Lung (tissue), 12 donors: Measurements from ENCODE around the gene CALM3. TPM values are rescaled to one million over a fixed set of nuclear protein-coding genes. Genes with fewer than 3 reads are reported as not detected.
A peak's percentile ranks its signal among the peaks of the same experiment; 100 is the strongest.

ENCODE experiments used
- ATAC-seq: fragments of 200-7000 bp; cut with Tn5 transposase; one replicate; pipeline ENCODE4 v1.9.1; 2020; ENCODE audit warnings: moderate number of reproducible peaks; ENCODE audit not compliant: insufficient read depth, low FRiP score
- DNase-seq, 3 donors: peaks; one replicate each; pipeline ENCODE4 v3.0.0-alpha.2; 2013 to 2017
- H3K27ac ChIP-seq, 2 donors: one replicate each; pipeline ENCODE4 v1.5.1; 2013; ENCODE audit warnings: mild to moderate bottlenecking in 2 of 2, moderate library complexity in 2 of 2, control low read depth in 1 of 2, inconsistent platforms in 1 of 2, low read depth in 1 of 2, low read length in 1 of 2
- H3K27me3 ChIP-seq, 3 donors: one replicate each; pipeline ENCODE4 v1.5.1; 2013; ENCODE audit warnings: low read length in 2 of 3; ENCODE audit not compliant: control insufficient read depth in 3 of 3, insufficient read depth in 3 of 3
- H3K36me3 ChIP-seq, 4 donors: one replicate each; pipeline ENCODE4 v1.5.1; 2013; ENCODE audit warnings: low read length in 4 of 4, mild to moderate bottlenecking in 1 of 4, moderate library complexity in 1 of 4; ENCODE audit not compliant: control insufficient read depth in 4 of 4, insufficient read depth in 4 of 4
- H3K4me1 ChIP-seq, 5 donors: one replicate each; pipeline ENCODE4 v1.5.1; 2013; ENCODE audit warnings: low read length in 5 of 5, mild to moderate bottlenecking in 2 of 5, moderate library complexity in 1 of 5; ENCODE audit not compliant: control insufficient read depth in 5 of 5, insufficient read depth in 5 of 5
- H3K4me3 ChIP-seq: one replicate; pipeline ENCODE4 v1.5.1; 2013; ENCODE audit warnings: mild to moderate bottlenecking, control low read depth, moderate library complexity
- H3K9ac ChIP-seq, 2 donors: one replicate each; pipeline ENCODE4 v1.5.1; 2013; ENCODE audit warnings: low read length in 2 of 2, control low read depth in 1 of 2; ENCODE audit not compliant: insufficient read depth in 1 of 2
- H3K9me3 ChIP-seq, 4 donors: one replicate each; pipeline ENCODE4 v1.5.1; 2013; ENCODE audit warnings: low read length in 3 of 4, mild to moderate bottlenecking in 1 of 4, moderate library complexity in 1 of 4; ENCODE audit not compliant: control insufficient read depth in 4 of 4, insufficient read depth in 3 of 4
- WGBS, 2 donors: extraction: QIAGEN DNeasy Blood & Tissue Kit; methylation state at CpG; one replicate each; pipeline ENCODE4 v1.1.7; 2013; 5-methylcytosine and 5-hydroxymethylcytosine counted together
- polyA plus RNA-seq, 2 donors: library from polyadenylated mRNA; stranded (reverse); fragments of 200-250 nt; gene quantifications; one replicate each; pipeline ENCODE4 v1.2.1, GENCODE V29; 2013
- total RNA-seq, 2 donors: library from RNA; depleted of rRNA in 1 of 2; stranded (reverse); fragments of >200 nt in 1 of 2; gene quantifications; one replicate each; pipeline ENCODE4 v1.2.1, GENCODE V29; 2014 to 2021
- TF ChIP-seq, protein P1 (sequence below): IDR thresholded peaks from 2 replicates; pipeline ENCODE4 v1.5.1; 2012; ENCODE audit warnings: mild to moderate bottlenecking; ENCODE audit errors: control extremely low read depth, extremely low read depth
- donor health status: control.
- donor health status: control.
- donor health status: Bipolar disorder and iron deficiency.
- donor health status: healthy.
- donor health status: DM: yes; HTN: yes; CAD: no.

Gene CALM3
- total and polyA plus RNA-seq, 4 donors = 126 to 202 (median 162) TPM

DNA sequence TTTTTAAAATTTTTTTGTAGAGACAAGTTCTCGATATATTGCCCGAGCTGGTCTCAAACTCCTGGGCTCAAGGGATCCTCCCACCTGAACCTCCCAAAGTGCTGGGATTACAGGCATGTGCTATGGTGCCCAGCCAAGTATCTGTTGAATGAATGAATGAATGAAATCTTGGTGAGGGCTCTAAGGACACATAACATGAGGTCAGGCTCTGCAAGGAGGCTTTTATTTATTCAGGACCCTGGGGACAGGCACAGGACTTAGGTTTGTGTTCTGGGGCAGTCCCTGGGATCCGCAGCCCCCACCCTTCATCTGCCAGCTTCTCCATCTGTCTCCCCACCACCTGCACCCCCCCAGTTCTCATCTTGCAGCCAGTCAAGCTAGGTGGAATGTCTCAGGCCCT, 19.1 kb downstream of the CALM3 start:
- no peak overlapping the region for H3K9ac ChIP-seq
- H3K9me3 ChIP-seq = no peaks in the 10 kb centered on the region
- peaks cover 0 to 3% (median 0%) of the 10 kb centered on the region in 3 donors for H3K27me3 ChIP-seq
- peak overlapping the region in 1 of 2 donors; percentile 8 for H3K27ac ChIP-seq
- 76 to 79% methylated on average over 3 of the region's 3 CpGs for WGBS, 2 donors
- H3K36me3 ChIP-seq = no peaks in the 10 kb centered on the region
- TF ChIP-seq, protein P1, sequence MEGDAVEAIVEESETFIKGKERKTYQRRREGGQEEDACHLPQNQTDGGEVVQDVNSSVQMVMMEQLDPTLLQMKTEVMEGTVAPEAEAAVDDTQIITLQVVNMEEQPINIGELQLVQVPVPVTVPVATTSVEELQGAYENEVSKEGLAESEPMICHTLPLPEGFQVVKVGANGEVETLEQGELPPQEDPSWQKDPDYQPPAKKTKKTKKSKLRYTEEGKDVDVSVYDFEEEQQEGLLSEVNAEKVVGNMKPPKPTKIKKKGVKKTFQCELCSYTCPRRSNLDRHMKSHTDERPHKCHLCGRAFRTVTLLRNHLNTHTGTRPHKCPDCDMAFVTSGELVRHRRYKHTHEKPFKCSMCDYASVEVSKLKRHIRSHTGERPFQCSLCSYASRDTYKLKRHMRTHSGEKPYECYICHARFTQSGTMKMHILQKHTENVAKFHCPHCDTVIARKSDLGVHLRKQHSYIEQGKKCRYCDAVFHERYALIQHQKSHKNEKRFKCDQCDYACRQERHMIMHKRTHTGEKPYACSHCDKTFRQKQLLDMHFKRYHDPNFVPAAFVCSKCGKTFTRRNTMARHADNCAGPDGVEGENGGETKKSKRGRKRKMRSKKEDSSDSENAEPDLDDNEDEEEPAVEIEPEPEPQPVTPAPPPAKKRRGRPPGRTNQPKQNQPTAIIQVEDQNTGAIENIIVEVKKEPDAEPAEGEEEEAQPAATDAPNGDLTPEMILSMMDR = no peak
- no peak overlapping the region for H3K4me3 ChIP-seq
- no peak for ATAC-seq
- H3K4me1 ChIP-seq = peaks cover 0 to 67% (median 18%) of the 10 kb centered on the region in 5 donors
- no peak for DNase-seq

DNA sequence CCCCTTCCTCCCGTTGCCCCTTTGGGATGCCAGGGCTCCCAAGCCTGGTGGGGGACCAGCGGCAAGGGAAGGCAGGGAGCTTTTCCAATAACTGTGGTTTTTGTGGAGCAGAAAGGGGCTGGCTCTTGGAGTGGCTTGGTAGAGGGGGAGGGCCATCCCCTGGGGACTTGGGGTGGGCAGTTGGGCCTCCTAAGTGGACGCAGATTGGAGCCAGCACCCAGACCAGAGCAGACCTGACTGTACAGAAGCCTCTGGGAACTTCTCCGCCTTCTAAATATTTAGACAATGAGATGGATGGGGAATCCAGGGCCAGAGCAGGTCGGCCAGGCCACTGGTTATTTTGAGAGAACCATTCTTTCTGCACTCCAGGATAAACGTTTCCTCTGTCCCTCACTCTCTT, 19.6 kb downstream of the CALM3 start:
- Histone ChIP-seq H3K4me3 (no peak overlapping the region), H3K27ac (peak overlapping the region in 1 of 2 donors; percentile 8), H3K27me3 (peaks cover 0 to 3% (median 0%) of the 10 kb centered on the region in 3 donors), H3K36me3 (no peaks in the 10 kb centered on the region), H3K4me1 (peaks cover 0 to 72% (median 18%) of the 10 kb centered on the region in 5 donors), H3K9me3 (no peaks in the 10 kb centered on the region), H3K9ac (peak overlapping the region in 1 of 2 donors; percentile 25)
- 64 to 67% methylated on average over 6 of the region's 6 CpGs for WGBS, 2 donors
- TF ChIP-seq, protein P1 = no peak
- peak in 1 of 3 donors; percentile 50 for DNase-seq
- no peak for ATAC-seq

DNA sequence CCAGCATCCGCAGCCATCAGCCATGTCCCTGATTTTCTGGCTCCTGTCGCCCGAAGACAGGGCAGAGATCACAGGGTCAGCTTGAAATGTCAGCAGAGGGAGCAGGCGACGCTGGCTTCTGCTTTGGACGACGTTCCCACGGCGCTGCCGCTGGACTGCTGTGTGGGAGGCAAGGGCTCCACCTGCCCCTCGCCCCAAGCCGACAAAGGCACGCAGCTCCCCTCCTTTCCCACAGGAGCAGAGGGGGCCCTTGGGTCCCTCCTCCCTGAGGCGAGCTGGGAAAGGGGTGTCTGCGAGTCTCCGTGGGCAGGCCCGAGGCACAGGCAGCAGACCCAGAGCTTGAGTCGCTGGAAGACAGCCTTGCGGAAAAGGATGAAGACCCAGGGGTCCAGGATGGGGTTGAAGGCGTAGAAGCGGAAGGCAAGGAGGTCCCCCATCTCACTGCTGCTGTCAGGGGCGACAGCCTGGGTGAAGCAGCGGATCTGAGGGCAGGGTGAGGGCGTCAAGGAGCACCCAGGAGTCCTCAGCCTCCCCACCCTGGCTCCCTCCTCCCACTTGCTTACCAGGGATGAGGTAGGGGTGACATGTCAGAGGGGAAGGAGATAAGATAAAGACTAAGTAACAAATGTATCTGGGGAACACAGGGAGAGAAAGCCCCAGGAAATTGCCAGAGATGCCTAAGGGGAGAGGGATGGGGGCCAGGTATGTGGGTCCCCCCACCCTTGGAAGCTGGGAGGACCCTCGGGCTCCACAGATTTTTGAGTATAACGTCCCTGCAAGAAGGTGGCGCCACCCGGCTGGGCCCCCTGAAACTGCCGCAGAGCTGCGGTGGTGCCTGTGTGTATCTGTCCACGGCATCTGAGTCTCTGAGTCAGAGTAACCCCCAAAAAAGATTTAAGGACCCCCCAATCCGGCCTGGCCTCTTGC, 20.3 kb downstream of the CALM3 start:
- TF ChIP-seq, protein P1 = no peak
- Histone ChIP-seq H3K27ac (peak overlapping the region in 1 of 2 donors; percentile 73), H3K27me3 (peaks cover 0 to 5% (median 0%) of the 10 kb centered on the region in 3 donors), H3K9ac (peak overlapping the region; percentile 25 to 32), H3K4me3 (peak overlapping the region; percentile 16), H3K9me3 (no peaks in the 10 kb centered on the region), H3K36me3 (no peaks in the 10 kb centered on the region), H3K4me1 (peaks cover 6 to 78% (median 25%) of the 10 kb centered on the region in 5 donors)
- ATAC-seq = no peak
- 63 to 83% methylated on average over 32 of the region's 32 CpGs for WGBS, 2 donors
- no peak for DNase-seq
